ENCODE results near the gene ZNF440.
"Not testable (repeated sequence)": the region's sequence is repeated elsewhere in the genome, so short reads cannot be mapped to it uniquely, and the experiment has no call there.

The ZNF440 gene

GRCh38 chr19:11828957-11829876 is 15.1 kb downstream of the ZNF440 start:
- DNase-seq (ENCODE audit: low read depth in 2 of 2, low spot score in 1 of 2) = not testable (repeated sequence)

DNA sequence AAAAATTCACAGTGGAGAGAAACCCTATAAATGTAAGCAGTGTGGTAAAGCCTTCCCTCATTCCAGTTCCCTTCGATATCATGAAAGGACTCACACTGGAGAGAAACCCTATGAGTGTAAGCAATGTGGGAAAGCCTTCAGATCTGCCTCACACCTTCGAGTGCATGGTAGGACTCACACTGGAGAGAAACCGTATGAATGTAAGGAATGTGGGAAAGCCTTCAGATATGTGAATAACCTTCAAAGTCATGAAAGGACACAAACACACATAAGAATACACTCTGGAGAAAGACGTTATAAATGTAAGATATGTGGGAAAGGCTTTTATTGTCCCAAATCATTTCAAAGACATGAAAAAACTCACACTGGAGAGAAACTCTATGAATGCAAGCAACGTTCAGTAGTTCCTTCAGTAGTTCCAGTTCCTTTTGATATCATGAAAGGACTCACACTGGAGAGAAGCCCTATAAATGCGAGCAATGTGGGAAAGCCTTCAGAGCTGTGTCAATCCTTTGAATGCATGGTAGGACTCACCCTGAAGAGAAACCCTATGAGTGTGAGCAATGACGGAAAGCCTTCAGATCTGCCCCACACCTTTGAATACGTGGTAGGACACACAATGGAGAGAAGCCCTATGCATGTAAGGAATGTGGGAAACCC is 18.3 kb downstream of the ZNF440 start:
- DNase-seq (ENCODE audit: low read depth in 2 of 2, low spot score in 1 of 2) = no peak

DNA sequence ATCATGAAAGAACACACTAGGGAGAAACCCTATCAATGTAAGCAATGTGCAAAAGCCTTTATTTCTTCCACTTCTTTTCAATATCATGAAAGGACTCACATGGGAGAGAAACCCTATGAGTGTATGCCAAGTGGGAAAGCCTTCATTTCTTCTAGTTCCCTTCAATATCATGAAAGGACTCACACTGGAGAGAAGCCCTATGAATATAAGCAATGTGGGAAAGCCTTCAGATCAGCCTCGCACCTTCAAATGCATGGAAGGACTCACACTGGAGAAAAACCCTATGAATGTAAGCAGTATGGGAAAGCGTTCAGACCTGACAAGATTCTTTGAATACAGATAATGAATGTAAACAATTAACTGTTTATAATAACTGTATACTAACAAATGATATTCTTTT is 19.5 kb downstream of the ZNF440 start:
- no peak for DNase-seq (ENCODE audit: low read depth in 2 of 2, low spot score in 1 of 2)

GRCh38 chr19:11835626-11836066 is 21.6 kb downstream of the ZNF440 start:
- not testable (repeated sequence) for DNase-seq (ENCODE audit: low read depth in 2 of 2, low spot score in 1 of 2)

DNA sequence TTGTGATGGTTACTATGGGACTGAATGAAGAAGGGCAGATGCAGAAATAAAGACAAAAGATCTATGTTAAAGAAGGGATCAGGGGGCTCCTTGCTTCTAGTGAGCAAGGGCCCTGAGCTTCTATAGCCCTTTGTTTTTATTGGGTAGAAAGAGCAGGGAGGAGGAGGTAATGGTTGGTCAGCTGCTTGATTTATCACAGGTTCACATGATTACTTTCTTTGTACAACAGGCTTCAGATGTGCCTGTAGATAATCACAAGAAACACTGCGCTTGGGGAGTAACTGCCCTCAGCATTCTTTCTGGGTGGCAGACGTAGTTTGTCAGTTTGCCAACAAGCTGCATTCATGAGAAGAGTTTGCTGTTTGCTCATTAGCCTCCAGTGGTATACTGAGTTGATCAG is 29.6 kb downstream of the ZNF440 start:
- DNase-seq (ENCODE audit: low read depth in 2 of 2, low spot score in 1 of 2) = no peak

GRCh38 chr19:11847615-11848014 is 33.5 kb downstream of the ZNF440 start:
- not testable (repeated sequence) for DNase-seq (ENCODE audit: low read depth in 2 of 2, low spot score in 1 of 2)

DNA sequence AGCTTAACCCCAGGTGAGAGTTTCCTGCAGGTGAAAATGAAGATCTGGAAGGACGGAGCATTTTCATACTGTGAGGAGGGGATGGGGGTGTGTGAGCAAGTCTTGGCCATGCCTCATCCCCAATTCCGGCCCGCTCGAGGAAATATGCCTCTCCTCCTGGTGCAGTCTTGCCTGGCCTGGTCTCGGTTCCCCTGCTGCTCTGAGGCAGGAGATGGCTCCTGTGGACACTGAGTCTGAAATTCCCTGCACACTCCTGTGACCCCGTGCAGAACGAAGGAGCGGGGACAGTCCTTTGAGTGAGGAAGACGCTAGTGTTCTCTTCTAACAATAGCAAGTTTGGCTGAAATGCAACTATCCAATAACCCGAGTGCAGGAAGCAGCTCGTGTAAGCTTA is 34.1 kb downstream of the ZNF440 start:
- DNase-seq (ENCODE audit: low read depth in 2 of 2, low spot score in 1 of 2) = no peak

DNA sequence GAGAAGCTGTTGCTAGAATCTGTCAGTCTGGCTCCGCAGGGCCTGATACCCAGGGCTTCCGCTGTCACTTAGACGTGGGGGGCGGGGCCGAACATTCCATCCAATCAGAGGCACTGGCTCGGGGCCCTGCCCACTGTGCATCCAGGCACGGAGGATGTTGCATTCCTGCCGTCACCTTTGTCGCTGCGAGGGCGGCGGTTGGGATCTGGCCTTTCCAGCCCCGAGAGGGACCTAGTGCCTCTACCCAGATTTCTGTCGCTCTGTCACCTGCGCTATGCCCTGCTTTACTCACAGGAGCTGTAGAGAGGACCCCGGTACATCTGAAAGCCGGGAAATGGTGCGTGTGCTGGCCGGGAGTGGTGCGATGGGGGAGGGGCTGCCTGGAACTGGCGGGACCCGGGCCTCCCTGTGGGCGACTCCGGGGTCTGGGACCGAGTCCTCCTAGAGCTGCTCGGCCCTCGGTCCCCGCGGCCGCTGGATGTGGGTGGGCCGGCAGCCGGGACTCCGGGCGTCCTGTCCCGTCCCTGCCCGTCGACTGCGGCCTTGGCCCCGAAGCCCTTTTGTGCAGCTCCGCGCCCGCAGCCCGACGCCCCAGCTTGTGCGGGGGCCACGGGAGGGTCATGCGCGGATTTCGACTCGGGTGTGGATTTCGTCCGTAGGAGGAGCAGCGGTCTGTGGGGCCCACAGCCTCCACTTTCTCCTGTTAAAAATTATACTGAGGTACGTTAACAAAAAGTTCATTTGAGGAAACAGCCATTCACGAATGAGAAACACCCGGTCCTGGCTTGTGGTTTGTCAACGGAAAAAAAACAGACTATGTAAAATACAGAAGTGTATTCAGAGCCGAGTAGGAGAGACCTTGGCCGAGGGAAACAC is 34.8 kb downstream of the ZNF440 start, which contains the start of gene ZNF439:
Gene ZNF439 (plus strand): TSS at position 133 of the 876 bp plus-strand sequence. CDS start 142 bp downstream, at position 275.
- DNase-seq (ENCODE audit: low read depth in 2 of 2, low spot score in 1 of 2) = peak; percentile 70 to 74

- DNase-seq (ENCODE audit: low read depth in 2 of 2, low spot score in 1 of 2) = not testable (repeated sequence)
Observed at GRCh38 chr19:11850289-11850688, 36.2 kb downstream of the ZNF440 start.

GRCh38 chr19:11853358-11853757 is 39.3 kb downstream of the ZNF440 start:
- no peak for DNase-seq (ENCODE audit: low read depth in 2 of 2, low spot score in 1 of 2)

DNA sequence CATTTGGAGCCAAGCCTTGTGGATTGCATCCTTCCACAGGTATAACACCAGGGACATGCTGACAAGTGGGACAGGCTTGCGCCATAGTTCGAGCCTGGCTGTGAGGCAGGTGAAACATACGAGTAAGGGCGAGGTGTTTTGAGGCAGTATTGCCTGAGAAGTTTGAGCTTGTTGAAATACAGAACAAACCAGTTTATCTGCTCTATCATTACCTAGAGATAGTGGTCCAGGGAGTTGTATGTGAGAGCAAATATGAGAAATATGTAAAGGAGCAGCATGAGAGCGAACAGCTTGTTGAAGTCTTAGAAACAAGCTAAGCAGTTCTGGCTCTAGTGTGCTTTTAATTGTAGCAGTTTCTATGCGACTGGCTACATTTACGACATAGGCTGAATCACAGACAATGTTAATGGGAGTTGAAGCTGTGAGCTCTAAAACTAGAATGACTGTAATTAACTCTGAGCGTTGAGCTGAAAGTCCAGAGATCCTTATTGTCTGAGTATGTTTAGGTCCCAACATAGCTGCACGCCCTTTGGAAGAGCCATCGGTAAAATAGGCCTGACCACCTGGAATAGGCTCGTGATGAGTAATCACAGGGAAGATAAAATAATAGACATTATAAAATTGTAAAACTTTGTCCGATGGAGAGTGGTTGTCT is 42.6 kb downstream of the ZNF440 start:
- no peak for DNase-seq (ENCODE audit: low read depth in 2 of 2, low spot score in 1 of 2)

DNA sequence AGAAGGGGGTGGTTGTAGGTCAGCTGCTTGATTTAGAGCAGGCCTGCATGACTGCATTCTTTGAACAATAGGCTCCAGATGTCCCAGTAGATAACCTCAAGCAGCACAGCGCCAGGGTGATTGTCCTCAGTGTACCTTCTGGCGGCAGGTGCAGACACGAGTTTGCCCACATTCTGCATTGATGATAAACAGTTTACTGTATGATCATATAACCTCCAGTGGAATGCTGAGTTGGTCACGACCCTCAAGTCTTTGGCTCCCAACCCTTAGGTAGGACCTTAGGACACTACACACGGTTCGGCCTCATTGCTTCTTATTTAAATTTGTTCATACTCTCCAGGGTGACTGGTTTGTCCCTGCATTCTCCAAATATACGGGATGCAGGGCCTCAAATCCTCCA is 46.6 kb downstream of the ZNF440 start:
- DNase-seq (ENCODE audit: low read depth in 2 of 2, low spot score in 1 of 2) = no peak

DNA sequence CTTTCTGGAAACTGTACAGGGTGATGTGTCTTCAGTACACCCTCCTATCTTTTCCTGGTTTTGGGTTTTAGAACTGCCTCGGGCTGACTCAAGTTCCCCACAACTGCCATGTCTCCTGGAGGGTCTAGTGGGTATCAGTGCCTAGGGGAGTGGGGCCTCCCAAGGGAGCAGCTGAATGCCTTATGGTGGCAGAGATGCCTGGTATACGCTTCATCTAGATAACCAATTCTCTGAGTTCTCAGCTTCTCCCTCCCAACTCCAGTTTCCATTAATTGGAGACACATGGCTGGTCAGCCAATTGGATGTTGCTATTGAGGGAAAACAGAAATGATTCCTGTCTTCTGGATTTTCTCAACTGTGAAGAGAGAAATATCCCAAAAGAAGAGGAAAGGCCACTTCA is 47.2 kb downstream of the ZNF440 start:
- no peak for DNase-seq (ENCODE audit: low read depth in 2 of 2, low spot score in 1 of 2)

GRCh38 chr19:11867766-11868165 is 53.7 kb downstream of the ZNF440 start:
- not testable (repeated sequence) for DNase-seq (ENCODE audit: low read depth in 2 of 2, low spot score in 1 of 2)

DNA sequence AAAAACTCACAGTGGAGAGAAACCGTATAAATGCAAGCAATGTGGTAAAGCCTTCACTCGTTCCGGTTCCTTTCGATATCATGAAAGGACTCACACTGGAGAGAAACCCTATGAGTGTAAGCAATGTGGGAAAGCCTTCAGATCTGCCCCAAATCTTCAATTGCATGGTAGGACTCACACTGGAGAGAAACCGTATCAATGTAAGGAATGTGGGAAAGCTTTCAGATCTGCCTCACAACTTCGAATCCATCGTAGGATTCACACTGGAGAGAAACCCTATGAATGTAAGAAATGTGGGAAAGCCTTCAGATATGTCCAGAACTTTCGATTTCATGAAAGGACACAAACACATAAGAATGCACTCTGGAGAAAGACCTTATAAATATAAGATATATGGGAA is 54.1 kb downstream of the ZNF440 start:
- no peak for DNase-seq (ENCODE audit: low read depth in 2 of 2, low spot score in 1 of 2)

DNA sequence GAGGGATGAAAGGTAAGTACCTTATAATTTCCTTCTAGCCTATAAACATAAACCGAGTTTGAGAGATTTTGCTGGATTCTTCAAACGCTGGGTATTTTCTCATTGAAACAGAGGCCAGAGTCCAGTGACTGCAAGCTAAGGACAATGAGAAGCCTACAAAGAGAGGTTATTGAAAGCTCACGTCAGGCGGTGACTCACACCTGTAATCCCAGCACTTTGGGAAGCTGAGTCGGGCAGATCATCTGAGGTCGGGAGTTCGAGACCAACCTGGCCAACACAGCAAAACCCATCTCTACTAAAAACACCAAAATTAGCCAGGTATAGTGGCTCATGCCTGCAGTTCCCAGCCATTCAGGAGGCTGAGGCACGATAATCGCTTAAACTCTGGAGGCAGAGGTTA is 58.6 kb downstream of the ZNF440 start:
- no peak for DNase-seq (ENCODE audit: low read depth in 2 of 2, low spot score in 1 of 2)

DNA sequence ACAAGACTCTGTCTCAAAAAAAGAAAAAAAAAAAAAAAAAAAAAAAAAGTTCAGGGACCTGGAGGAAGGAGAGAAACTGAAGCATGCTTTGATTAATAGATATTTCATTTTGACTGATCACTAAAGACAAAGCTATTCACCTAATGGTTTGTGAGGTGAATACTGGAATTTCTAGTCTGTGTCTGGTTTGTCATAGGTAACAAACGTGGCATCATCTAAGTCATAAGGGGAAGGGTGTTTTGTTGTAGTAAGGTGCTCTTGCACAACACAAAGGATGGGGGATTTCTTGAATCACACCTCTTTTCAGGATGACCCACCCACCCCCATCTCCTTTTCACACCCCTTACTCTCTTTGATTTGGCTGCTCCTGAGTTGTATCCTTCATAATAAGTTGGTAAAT is 59.7 kb downstream of the ZNF440 start:
- no peak for DNase-seq (ENCODE audit: low read depth in 2 of 2, low spot score in 1 of 2)

- not testable (repeated sequence) for DNase-seq (ENCODE audit: low read depth in 2 of 2, low spot score in 1 of 2)
Observed at GRCh38 chr19:11879687-11880266, 65.7 kb downstream of the ZNF440 start.

DNA sequence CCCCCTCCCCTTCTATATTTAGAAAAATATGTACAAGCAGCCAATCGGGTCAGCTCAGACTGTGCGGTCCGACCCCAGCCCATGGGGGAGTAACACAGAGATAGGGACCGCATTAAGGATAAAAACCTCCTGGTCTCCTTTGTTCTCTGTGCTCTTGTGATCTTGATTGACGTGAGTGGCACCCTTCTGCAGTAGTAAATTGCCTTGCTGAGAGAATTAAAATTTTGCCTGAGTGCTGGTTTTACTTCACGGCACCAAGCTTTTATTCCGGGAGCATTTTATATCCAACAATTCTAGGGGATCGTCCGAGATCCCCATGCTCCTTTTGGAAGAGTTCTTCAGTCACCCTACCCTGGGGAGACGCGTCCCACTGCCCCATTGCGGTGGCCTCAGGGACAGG is 66.5 kb downstream of the ZNF440 start:
- DNase-seq (ENCODE audit: low read depth in 2 of 2, low spot score in 1 of 2) = no peak

- DNase-seq (ENCODE audit: low read depth in 2 of 2, low spot score in 1 of 2) = peak; percentile 29 to 31
Observed at GRCh38 chr19:11881151-11881800, 67.2 kb downstream of the ZNF440 start.

Data from stimulated activated CD8-positive, alpha-beta memory T cell treated with anti-CD3 and anti-CD28 coated beads, Interleukin-4, amount 100 ng/mL, for 4 hours (primary cell).